Measurements from ENCODE around the gene ISM1.

DNA sequence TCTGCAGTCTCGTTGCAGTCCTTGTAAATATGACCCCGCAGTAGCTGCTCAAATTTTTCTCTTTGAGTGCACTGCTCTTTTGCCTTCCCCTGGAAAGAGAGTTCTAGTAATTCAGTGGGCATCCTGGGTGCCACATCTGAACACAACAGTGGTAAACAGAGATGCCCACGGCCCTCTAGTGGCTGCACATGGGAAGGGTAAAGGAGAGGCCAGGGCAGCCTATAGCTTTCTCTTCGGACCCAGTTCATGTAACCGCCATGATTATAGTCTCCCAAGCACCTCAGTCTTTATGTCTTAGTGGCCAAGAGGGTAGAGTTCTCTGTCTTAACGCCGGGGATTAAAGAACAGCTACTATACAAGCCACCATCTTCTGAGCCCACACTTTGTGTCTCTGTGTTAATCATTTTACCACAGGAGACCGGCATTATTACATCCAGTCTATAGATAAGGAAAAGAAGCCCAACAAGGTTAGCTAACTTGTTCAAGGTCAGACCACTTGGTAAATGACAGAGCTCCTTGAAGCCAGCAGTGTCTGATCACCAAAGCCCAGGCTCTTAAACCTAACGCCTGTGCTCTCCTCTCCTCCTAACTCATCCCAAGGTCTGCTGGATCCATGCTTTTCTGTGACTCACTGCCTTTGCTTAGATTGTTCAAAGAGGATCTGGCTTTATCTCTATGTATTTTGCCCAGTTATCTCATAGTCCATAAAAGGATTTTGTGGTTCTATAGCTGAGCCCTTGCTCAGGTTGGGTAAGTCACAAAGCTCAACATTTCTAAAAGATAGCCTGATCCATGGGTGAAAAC lies 81.8 kb downstream of the ISM1 start:
- TF ChIP-seq, protein P1, sequence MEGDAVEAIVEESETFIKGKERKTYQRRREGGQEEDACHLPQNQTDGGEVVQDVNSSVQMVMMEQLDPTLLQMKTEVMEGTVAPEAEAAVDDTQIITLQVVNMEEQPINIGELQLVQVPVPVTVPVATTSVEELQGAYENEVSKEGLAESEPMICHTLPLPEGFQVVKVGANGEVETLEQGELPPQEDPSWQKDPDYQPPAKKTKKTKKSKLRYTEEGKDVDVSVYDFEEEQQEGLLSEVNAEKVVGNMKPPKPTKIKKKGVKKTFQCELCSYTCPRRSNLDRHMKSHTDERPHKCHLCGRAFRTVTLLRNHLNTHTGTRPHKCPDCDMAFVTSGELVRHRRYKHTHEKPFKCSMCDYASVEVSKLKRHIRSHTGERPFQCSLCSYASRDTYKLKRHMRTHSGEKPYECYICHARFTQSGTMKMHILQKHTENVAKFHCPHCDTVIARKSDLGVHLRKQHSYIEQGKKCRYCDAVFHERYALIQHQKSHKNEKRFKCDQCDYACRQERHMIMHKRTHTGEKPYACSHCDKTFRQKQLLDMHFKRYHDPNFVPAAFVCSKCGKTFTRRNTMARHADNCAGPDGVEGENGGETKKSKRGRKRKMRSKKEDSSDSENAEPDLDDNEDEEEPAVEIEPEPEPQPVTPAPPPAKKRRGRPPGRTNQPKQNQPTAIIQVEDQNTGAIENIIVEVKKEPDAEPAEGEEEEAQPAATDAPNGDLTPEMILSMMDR (conservative IDR thresholded peaks at IDR 0.05 in 1 of 2, IDR thresholded peaks at IDR 0.05 in 1 of 2; ENCODE audit: low read depth in 1 of 2, low read length in 2 of 2), result peak; percentile 69 to 72
- no peak for TF ChIP-seq EZH2 (IDR thresholded peaks at IDR 0.05; ENCODE audit: low read length, missing control alignments)
